A549 (cell line): ENCODE data around the gene UCHL5. TPM values are rescaled to one million over a fixed set of nuclear protein-coding genes. Genes with fewer than 3 reads are reported as not detected.

Experiments
- ATAC-seq, 2 experiments: fragments of 200-7000 bp in 1 of 2; fragments of >200 bp in 1 of 2; cut with Nextera tagmentation in 1 of 2; cut with Tn5 transposase in 1 of 2; 3 replicates each; pipeline versions ENCODE4 v1.8.0 to v1.9.1; 2018 to 2020; ENCODE audit warnings: mild to moderate bottlenecking in 1 of 2, moderate library complexity in 1 of 2
- CTCF ChIA-PET: fragments of 300-600 bp; sonication (Branson Sonifier 250); formaldehyde crosslinking; extraction: SDS; loops from one replicate; lab custom pipeline; 2021; ENCODE audit warnings: antibody characterized with exemption, inconsistent platforms; lab: Yijun Ruan, JAX
- POLR2A ChIA-PET: fragments of 350-600 bp; formaldehyde crosslinking; extraction: SDS; loops from one replicate; lab custom pipeline; 2021; ENCODE audit warnings: antibody characterized with exemption, inconsistent platforms; lab: Yijun Ruan, JAX
- DNase-seq, 2 experiments: peaks; one replicate each; pipeline versions ENCODE4 v3.0.0 to v3.0.0-alpha.2; 2011 to 2016; ENCODE audit warnings: low read depth in 1 of 2, low spot score in 1 of 2
- FAIRE-seq: peaks from 2 replicates; lab custom pipeline; 2011; peaks lifted over from hg19 to GRCh38; lab: Jason Lieb, UNC
- H3K27ac ChIP-seq, 2 experiments: fragments of >200 bp; sonication (Bioruptor Twin); formaldehyde crosslinking; 3 replicates each; pipeline ENCODE4 v1.5.1; 2016 to 2017
- H3K4me1 ChIP-seq: fragments of >200 bp; sonication (Bioruptor Twin); formaldehyde crosslinking; 3 replicates; pipeline ENCODE4 v1.6.1; 2016
- H3K4me2 ChIP-seq: fragments of >200 bp; sonication (Bioruptor Twin); formaldehyde crosslinking; 3 replicates; pipeline ENCODE4 v1.6.1; 2016
- H3K4me3 ChIP-seq: fragments of >200 bp; sonication (Bioruptor Twin); formaldehyde crosslinking; 3 replicates; pipeline ENCODE4 v1.5.1; 2016
- H3K9me3 ChIP-seq: fragments of >200 bp; sonication (Bioruptor Twin); formaldehyde crosslinking; 3 replicates; pipeline ENCODE4 v1.6.1; 2016
- ATOH8 ChIP-seq: fragments of 250-450 bp; sonication (Bioruptor Pico); IDR thresholded peaks from 2 replicates; pipeline ENCODE4 v1.5.0; 2020; ENCODE audit warnings: low read depth, mild to moderate bottlenecking, moderate library complexity
- CBX2 ChIP-seq: fragments of 200-600 bp; sonication (generic); IDR thresholded peaks from 2 replicates; pipeline ENCODE4 v1.6.1; 2016; ENCODE audit warnings: low read depth, mild to moderate bottlenecking, borderline replicate concordance
- CBX8 ChIP-seq: fragments of 200-600 bp; sonication (generic); IDR thresholded peaks from 2 replicates; pipeline ENCODE4 v1.6.1; 2016
- CEBPB ChIP-seq, 2 experiments: fragments of >200 bp in 1 of 2; sonication (Bioruptor Twin) in 1 of 2; formaldehyde crosslinking in 1 of 2; IDR thresholded peaks; 2 replicates each; pipeline ENCODE4 v1.6.1; 2012 to 2016
- CHD4 ChIP-seq: fragments of 200-600 bp; sonication (generic); IDR thresholded peaks from 2 replicates; pipeline ENCODE4 v1.6.1; 2016; ENCODE audit warnings: antibody characterized with exemption, mild to moderate bottlenecking, borderline replicate concordance
- E2F6 ChIP-seq: IDR thresholded peaks from 2 replicates; pipeline ENCODE4 v1.6.1; 2012; ENCODE audit warnings: low read depth, borderline replicate concordance
- EHMT2 ChIP-seq: fragments of 200-600 bp; sonication (generic); IDR thresholded peaks from 2 replicates; pipeline ENCODE4 v1.6.1; 2016; ENCODE audit warnings: antibody characterized with exemption, low read depth, mild to moderate bottlenecking, moderate library complexity
- HDAC2 ChIP-seq: fragments of 200-600 bp; sonication (generic); IDR thresholded peaks from 2 replicates; pipeline ENCODE4 v1.6.1; 2016
- HEYL ChIP-seq: fragments of 250-450 bp; sonication (Bioruptor Pico); IDR thresholded peaks from 2 replicates; pipeline ENCODE4 v1.8.0; 2021; ENCODE audit warnings: mild to moderate bottlenecking, moderate library complexity
- HOXA7 ChIP-seq: fragments of 250-450 bp; sonication (Bioruptor Pico); IDR thresholded peaks from 2 replicates; pipeline ENCODE4 v1.5.0; 2020; ENCODE audit warnings: mild to moderate bottlenecking, moderate library complexity
- HOXB13 ChIP-seq: fragments of 250-450 bp; sonication (Bioruptor Pico); IDR thresholded peaks from 2 replicates; pipeline ENCODE4 v1.5.0; 2020; ENCODE audit warnings: low read depth, mild to moderate bottlenecking, moderate library complexity
- HOXB5 ChIP-seq: fragments of 250-450 bp; sonication (Bioruptor Pico); IDR thresholded peaks from 2 replicates; pipeline ENCODE4 v1.5.0; 2020; ENCODE audit warnings: mild to moderate bottlenecking, moderate library complexity
- MAZ ChIP-seq: fragments of 150-350 bp; IDR thresholded peaks from 2 replicates; pipeline ENCODE4 v1.6.1; 2014; ENCODE audit warnings: antibody characterized with exemption, low read depth, low read length, borderline replicate concordance
- PBX3 ChIP-seq: IDR thresholded peaks from 2 replicates; pipeline ENCODE4 v1.6.1; 2012
- POLR2AphosphoS2 ChIP-seq: conservative IDR thresholded peaks from 2 replicates; pipeline ENCODE4 v1.6.1; 2012; ENCODE audit warnings: low read length, improper control_type of control experiment, inconsistent platforms
- RCOR1 ChIP-seq: fragments of 150-350 bp; IDR thresholded peaks from 2 replicates; pipeline ENCODE4 v1.6.1; 2014; ENCODE audit warnings: antibody characterized with exemption, low read length, low read depth
- RFX5 ChIP-seq: fragments of 450-650 bp; IDR thresholded peaks from 2 replicates; pipeline ENCODE4 v1.7.1; 2014; ENCODE audit warnings: antibody characterized with exemption, mild to moderate bottlenecking, moderate library complexity
- RNF2 ChIP-seq: fragments of 200-600 bp; sonication (generic); IDR thresholded peaks from 2 replicates; pipeline ENCODE4 v1.6.1; 2016; ENCODE audit warnings: low read depth, mild to moderate bottlenecking, antibody characterized with exemption, moderate library complexity, borderline replicate concordance
- SMC3 ChIP-seq: fragments of >200 bp; sonication (Bioruptor Twin); formaldehyde crosslinking; IDR thresholded peaks from 3 replicates; pipeline ENCODE4 v1.6.1; 2018; ENCODE audit warnings: inconsistent platforms
- SREBF2 ChIP-seq: fragments of 450-650 bp; IDR thresholded peaks from 2 replicates; pipeline ENCODE4 v1.6.1; 2014; ENCODE audit warnings: mild to moderate bottlenecking, moderate library complexity
- TFCP2L1 ChIP-seq: fragments of 250-450 bp; sonication (Bioruptor Pico); IDR thresholded peaks from 2 replicates; pipeline ENCODE4 v1.5.0; 2021; ENCODE audit warnings: mild to moderate bottlenecking
- ZC3H11A ChIP-seq: fragments of 450-650 bp; IDR thresholded peaks from 2 replicates; pipeline ENCODE4 v1.6.1; 2014; ENCODE audit warnings: antibody characterized with exemption, mild to moderate bottlenecking
- ZSCAN20 ChIP-seq: fragments of 250-450 bp; sonication (Bioruptor Pico); IDR thresholded peaks from 2 replicates; pipeline ENCODE4 v1.8.0; 2022; ENCODE audit warnings: mild to moderate bottlenecking, moderate library complexity
- WGBS: methylation state at CpG from one replicate; pipeline ENCODE4 v1.1.6; 2017; ENCODE audit errors: missing lambda C conversion rate; 5-methylcytosine and 5-hydroxymethylcytosine counted together
- polyA plus RNA-seq, 4 experiments: library from polyadenylated mRNA; depleted of rRNA in 3 of 4; stranded (reverse); fragments of >200 nt; fragmentation: RNase III in 1 of 4; extraction: RNeasy Plus Mini Kit Qiagen cat#74134 plus additional on column Dnase treatment in 1 of 4; gene quantifications; 2 replicates in 3 of 4; 3 replicates in 1 of 4; pipeline ENCODE4 v1.2.3, GENCODE V29; 2011 to 2017

Gene UCHL5
- polyA plus RNA-seq, 2 of the 4 experiments (the other 2 are of a cell fraction) = 53.0 to 68.3 TPM

GRCh38 chr1:192973988-192974387, 85.2 kb downstream of the UCHL5 start:
- no peak overlapping the region for H3K27ac ChIP-seq
- POLR2A ChIA-PET = interaction anchor here (0.6 kb wide), 1 partner anchor 69 kb away, joined by 4 read pairs; no protein-coding TSS in a partner anchor
- H3K4me3 ChIP-seq = no peak overlapping the region
- FAIRE-seq (no peak), DNase-seq (no peak), ATAC-seq (no peak)
- CTCF ChIA-PET = interaction anchor here (1.2 kb wide), 1 partner anchor 168 kb away, joined by 3 read pairs; no protein-coding TSS in a partner anchor
- WGBS = 81% methylated on average over 2 of the region's 2 CpGs
- no peak overlapping the region for H3K4me2 ChIP-seq
- H3K9me3 ChIP-seq = no peaks in the 10 kb centered on the region
- peaks cover 8% of the 10 kb centered on the region for H3K4me1 ChIP-seq
- no peak for TF ChIP-seq ZSCAN20 (CRISPR knock-in tag)
- no peak for TF ChIP-seq CBX8
- no peak for TF ChIP-seq HEYL (CRISPR knock-in tag)

- WGBS = 47% methylated on average over 1 of the region's 1 CpG
- H3K27ac ChIP-seq = no peak overlapping the region
- no peak overlapping the region for H3K4me2 ChIP-seq
- no peak overlapping the region for H3K4me3 ChIP-seq
- TF ChIP-seq CHD4 (no peak), CEBPB (IDR thresholded peaks at IDR 0.05) (no peak), E2F6 (no peak), RCOR1 (no peak), HOXB5 (CRISPR knock-in tag) (no peak), ZSCAN20 (CRISPR knock-in tag) (no peak), TFCP2L1 (no peak), HDAC2 (no peak), PBX3 (no peak), ATOH8 (CRISPR knock-in tag) (no peak), CBX2 (no peak), MAZ (no peak), ZC3H11A (no peak), POLR2AphosphoS2 (no peak), EHMT2 (no peak), SREBF2 (no peak), SMC3 (no peak)
- ATAC-seq (no peak), DNase-seq (no peak), FAIRE-seq (no peak)
- POLR2A ChIA-PET = no interaction called here
- CTCF ChIA-PET = interaction anchor here (0.6 kb wide), 1 partner anchor 135 kb away, joined by 4 read pairs; no protein-coding TSS in a partner anchor
- peaks cover 8% of the 10 kb centered on the region for H3K4me1 ChIP-seq
- no peaks in the 10 kb centered on the region for H3K9me3 ChIP-seq
Measured at GRCh38 chr1:192973202-192973601, 86.0 kb downstream of the UCHL5 start.

GRCh38 chr1:192969091-192969490, 90.1 kb downstream of the UCHL5 start:
- POLR2A ChIA-PET = no interaction called here
- Histone ChIP-seq H3K27ac (no peak overlapping the region), H3K4me3 (no peak overlapping the region), H3K4me1 (no peaks in the 10 kb centered on the region), H3K9me3 (no peaks in the 10 kb centered on the region), H3K4me2 (no peak overlapping the region)
- no peak for TF ChIP-seq HOXB13
- TF ChIP-seq SREBF2 = no peak
- no peak for TF ChIP-seq RNF2
- TF ChIP-seq HOXA7 (CRISPR knock-in tag) = no peak
- no peak for TF ChIP-seq RFX5
- no peak for TF ChIP-seq ZC3H11A
- no peak for FAIRE-seq
- WGBS = 78% methylated on average over 1 of the region's 1 CpG
- no peak for ATAC-seq
- CTCF ChIA-PET = no interaction called here
- no peak for DNase-seq
